Transverse colon (tissue), 1 donor: ENCODE results near the gene LAPTM4A.

Experiments
- EP300 ChIP-seq: sonication (generic); formaldehyde crosslinking; IDR thresholded peaks from one replicate; pipeline ENCODE4 v1.6.1; 2017; ENCODE audit warnings: antibody characterized with exemption, low read depth
- POLR2A ChIP-seq: fragments of 450-650 bp; IDR thresholded peaks from one replicate; pipeline ENCODE4 v1.6.1; 2016; ENCODE audit warnings: antibody characterized with exemption, mild to moderate bottlenecking, moderate library complexity

DNA sequence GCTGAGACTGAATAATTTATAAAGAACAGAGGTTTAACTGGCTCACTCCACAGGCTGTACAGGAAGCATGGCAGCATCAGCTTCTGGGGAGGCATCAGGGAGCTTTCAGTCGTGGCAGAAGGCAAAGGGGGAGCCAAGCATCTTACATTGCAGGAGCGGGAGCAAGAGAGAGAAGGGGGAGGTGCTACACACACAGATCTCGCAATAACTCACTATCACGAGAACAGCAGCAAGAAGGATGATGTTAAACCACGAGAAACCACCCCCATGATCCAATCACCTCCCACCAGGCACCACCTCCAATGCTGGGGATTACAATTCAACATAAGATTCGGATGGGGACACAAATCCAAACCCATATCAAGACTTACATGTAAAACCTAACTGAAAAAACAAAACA lies 21.2 kb downstream of the LAPTM4A start:
- TF ChIP-seq POLR2A (no peak), EP300 (no peak)
